B cell (primary cell): ENCODE data around the gene MAN2B1. TPM values are rescaled to one million over a fixed set of nuclear protein-coding genes. Genes with fewer than 3 reads are reported as not detected.
A peak's percentile ranks its signal among the peaks of the same experiment; 100 is the strongest.

Experiments used
- ATAC-seq: fragments of 200-7000 bp; cut with Tn5 transposase; one replicate; pipeline ENCODE4 v1.10.0; 2021; ENCODE audit warnings: low read depth, mild to moderate bottlenecking, moderate number of reproducible peaks, moderate library complexity
- CTCF ChIA-PET: fragments of 350-600 bp; sonication (Branson Sonifier 250); formaldehyde crosslinking; loops from one replicate; lab custom pipeline; 2021; ENCODE audit warnings: antibody characterized with exemption, inconsistent platforms; lab: Charles Lee
- POLR2A ChIA-PET: fragments of 350-600 bp; sonication (Branson Sonifier 250); formaldehyde crosslinking; loops from one replicate; lab custom pipeline; 2021; ENCODE audit warnings: antibody characterized with exemption; lab: Charles Lee
- DNase-seq: peaks from one replicate; pipeline ENCODE4 v3.0.0; 2013
- H2AFZ ChIP-seq: 2 replicates; pipeline ENCODE4 v1.6.1; 2012; ENCODE audit warnings: mild to moderate bottlenecking, low read depth, low read length; ENCODE audit not compliant: insufficient read depth, poor library complexity, severe bottlenecking
- H3K27ac ChIP-seq, 2 donors: 1 replicate in 1 of 2; 2 replicates in 1 of 2; pipeline ENCODE4 v1.5.1; 2012 to 2013; ENCODE audit warnings: low read length in 2 of 2, mild to moderate bottlenecking in 2 of 2, moderate library complexity in 1 of 2
- H3K27me3 ChIP-seq, 4 experiments: fragments of 200-600 bp in 1 of 4; sonication (generic) in 1 of 4; replicated peaks in 1 of 4; 1 replicate in 2 of 4; 2 replicates in 2 of 4; pipeline versions ENCODE4 v1.6.1 to v1.7.0; 2013 to 2016; ENCODE audit warnings: low read length in 3 of 4, mild to moderate bottlenecking in 2 of 4, mixed read lengths in 1 of 4, moderate library complexity in 1 of 4; ENCODE audit not compliant: insufficient read depth in 4 of 4, control insufficient read depth in 3 of 4; ENCODE audit errors: control extremely low read depth in 1 of 4
- H3K36me3 ChIP-seq, 2 experiments: replicated peaks in 1 of 2; 1 replicate in 1 of 2; 2 replicates in 1 of 2; pipeline versions ENCODE4 v1.6.1 to v1.7.1; 2013; ENCODE audit warnings: low read length in 1 of 2; ENCODE audit not compliant: insufficient read depth in 2 of 2, control insufficient read depth in 1 of 2; ENCODE audit errors: control extremely low read depth in 1 of 2, extremely low read depth in 1 of 2
- H3K4me1 ChIP-seq, 2 donors: fragments of 200-600 bp in 1 of 2; sonication (generic) in 1 of 2; 1 replicate in 1 of 2; 2 replicates in 1 of 2; pipeline versions ENCODE4 v1.5.1 to v1.6.1; 2013 to 2017; ENCODE audit warnings: low read length in 2 of 2; ENCODE audit not compliant: control insufficient read depth in 2 of 2, insufficient read depth in 2 of 2
- H3K4me2 ChIP-seq: replicated peaks from 2 replicates; pipeline ENCODE3; 2012; ENCODE audit warnings: mild to moderate bottlenecking, low read depth, low read length; ENCODE audit not compliant: poor library complexity, severe bottlenecking
- H3K4me3 ChIP-seq, 5 experiments: fragments of 200-600 bp in 1 of 5; sonication (generic) in 1 of 5; 1 replicate in 3 of 5; 2 replicates in 2 of 5; pipeline versions ENCODE4 v1.5.1 to v1.7.0; 2011 to 2016; ENCODE audit warnings: low read length in 4 of 5, mild to moderate bottlenecking in 4 of 5, low read depth in 2 of 5, control low read depth in 1 of 5, moderate library complexity in 1 of 5; ENCODE audit not compliant: insufficient read depth in 1 of 5; ENCODE audit errors: control extremely low read depth in 1 of 5, extremely low read depth in 1 of 5
- H3K79me2 ChIP-seq: fragments of 200-600 bp; sonication (generic); one replicate; pipeline ENCODE4 v1.6.0; 2016; ENCODE audit warnings: low read length; ENCODE audit not compliant: control insufficient read depth, insufficient read depth
- H3K9ac ChIP-seq: fragments of 200-600 bp; sonication (generic); 2 replicates; pipeline ENCODE4 v1.6.1; 2017; ENCODE audit warnings: mild to moderate bottlenecking, low read length, moderate library complexity
- H3K9me3 ChIP-seq, 3 donors: one replicate each; pipeline versions ENCODE4 v1.6.1 to v1.7.1; 2013; ENCODE audit warnings: low read length in 2 of 3; ENCODE audit not compliant: control insufficient read depth in 2 of 3, insufficient read depth in 1 of 3; ENCODE audit errors: control extremely low read depth in 1 of 3
- H4K20me1 ChIP-seq: 2 replicates; pipeline ENCODE4 v1.6.0; 2012; ENCODE audit warnings: mild to moderate bottlenecking, low read length; ENCODE audit not compliant: insufficient read depth, control insufficient read depth, poor library complexity, severe bottlenecking
- H3K27ac Mint-ChIP-seq: one replicate; pipeline ENCODE4 v1.8.0; 2021; ENCODE audit warnings: mixed read lengths
- H3K27me3 Mint-ChIP-seq: one replicate; pipeline ENCODE4 v1.8.0; 2021; ENCODE audit warnings: mixed read lengths
- H3K4me1 Mint-ChIP-seq: one replicate; pipeline ENCODE4 v1.8.0; 2021; ENCODE audit warnings: mixed read lengths
- H3K4me3 Mint-ChIP-seq: one replicate; pipeline ENCODE4 v1.8.0; 2021; ENCODE audit warnings: mixed read lengths
- H3K9me3 Mint-ChIP-seq: one replicate; pipeline ENCODE4 v1.8.0; 2022; ENCODE audit warnings: mixed read lengths; ENCODE audit not compliant: insufficient read depth
- CTCF ChIP-seq: fragments of 200-600 bp; IDR thresholded peaks from one replicate; pipeline ENCODE4 v1.8.0; 2022; ENCODE audit warnings: antibody characterized with exemption, mild to moderate bottlenecking
- EZH2 ChIP-seq: IDR thresholded peaks from 2 replicates; pipeline ENCODE4 v1.6.1; 2012; ENCODE audit warnings: borderline replicate concordance, low read depth, mild to moderate bottlenecking, moderate library complexity, low read length; ENCODE audit not compliant: insufficient read depth, poor library complexity, severe bottlenecking
- WGBS: methylation state at CpG from one replicate; pipeline ENCODE4 v1.1.5; 2013; ENCODE audit warnings: missing lambda C conversion rate; ENCODE audit not compliant: insufficient coverage; 5-methylcytosine and 5-hydroxymethylcytosine counted together
- intact Hi-C: fragments of 100-400 bp; cut with micrococcal nuclease; formaldehyde crosslinking; loops from one replicate; pipeline ENCODE4 v1.10.0; 2022
- polyA plus RNA-seq: library from polyadenylated mRNA; depleted of rRNA; stranded (reverse); fragments of >200 nt; gene quantifications from 2 replicates; pipeline ENCODE4 v1.2.3, GENCODE V29; 2012
- total RNA-seq, 2 donors: library from RNA; stranded (reverse); fragments of 120-200 nt in 1 of 2; gene quantifications; 1 replicate in 1 of 2; 2 replicates in 1 of 2; pipeline versions ENCODE4 v1.2.3 to v1.2.4, GENCODE V29; 2013 to 2022

MAN2B1 gene
- total and polyA plus RNA-seq, 2 donors (not counting 1 experiment from before 2014, with no cell fraction given), result 183 to 256 TPM

- Mint-ChIP-seq H3K4me1 (peaks cover 65% of the 10 kb centered on the region), H3K9me3 (no peaks in the 10 kb centered on the region), H3K27me3 (no peaks in the 10 kb centered on the region), H3K4me3 (peak overlapping the region; percentile 98), H3K27ac (peak overlapping the region; percentile 100)
- Histone ChIP-seq H3K27me3 (no peaks in the 10 kb centered on the region), H3K79me2 (peaks cover 71% of the 10 kb centered on the region), H3K27ac (peak overlapping the region; percentile 90 to 99), H4K20me1 (peaks cover 32% of the 10 kb centered on the region), H3K36me3 (peaks cover 1 to 27% of the 10 kb centered on the region in 2 experiments), H3K4me3 (peak overlapping the region; percentile 75 to 99 (median 95)), H3K4me2 (peak overlapping the region; percentile 86), H3K4me1 (peaks cover 34 to 55% of the 10 kb centered on the region in 2 donors), H3K9me3 (no peaks in the 10 kb centered on the region), H3K9ac (peak overlapping the region; percentile 97), H2AFZ (peak overlapping the region; percentile 97)
- ChIA-PET POLR2A (interaction anchor here (1.6 kb wide), 1 partner anchor 55 kb away, joined by 9 read pairs; no protein-coding TSS in a partner anchor), CTCF (interaction anchor here (0.6 to 5.7 kb wide), 9 partner anchors 9 to 174 kb away, joined by 3 to 82 read pairs (median 3); partner anchors contain the start of gene JUNB)
- intact Hi-C loops, result loop anchor here (1.0 to 5.0 kb wide), 4 partner anchors 12 to 227 kb away; partner anchors contain the start of genes DHPS, TNPO2, ZNF443 and ZNF564
- under 1% methylated on average over 24 of the region's 24 CpGs for WGBS
- ATAC-seq (no peak), DNase-seq (peak; percentile 76)
- no peak for TF ChIP-seq CTCF
- TF ChIP-seq EZH2, result no peak
Measured at GRCh38 chr19:12668932-12669269, 2.4 kb upstream of the MAN2B1 start.

- H3K27me3 ChIP-seq, result no peaks in the 10 kb centered on the region
- no peaks in the 10 kb centered on the region for H3K27me3 Mint-ChIP-seq
- no peaks in the 10 kb centered on the region for H3K9me3 Mint-ChIP-seq
- H3K4me3 ChIP-seq, result peak overlapping the region in 4 of 5 experiments; percentile 92 to 99 (median 96)
- H3K9ac ChIP-seq, result peak overlapping the region; percentile 97
- no peaks in the 10 kb centered on the region for H3K9me3 ChIP-seq
- DNase-seq (no peak), ATAC-seq (no peak)
- no peak for TF ChIP-seq EZH2
- TF ChIP-seq CTCF, result no peak
- peaks cover 0 to 31% of the 10 kb centered on the region in 2 experiments for H3K36me3 ChIP-seq
- H3K4me1 Mint-ChIP-seq, result peaks cover 68% of the 10 kb centered on the region
- peak overlapping the region; percentile 90 to 99 for H3K27ac ChIP-seq
- peak overlapping the region; percentile 100 for H3K27ac Mint-ChIP-seq
- peaks cover 76% of the 10 kb centered on the region for H3K79me2 ChIP-seq
- peak overlapping the region; percentile 86 for H3K4me2 ChIP-seq
- ChIA-PET CTCF (interaction anchor here (0.6 to 5.7 kb wide), 6 partner anchors 28 to 178 kb away, joined by 3 to 82 read pairs (median 4); partner anchors contain the start of gene JUNB), POLR2A (interaction anchor here (0.5 to 1.6 kb wide), 3 partner anchors 55 to 633 kb away, joined by 3 to 9 read pairs (median 3); partner anchors contain the start of gene ZNF433)
- WGBS, result 79% methylated on average over 3 of the region's 8 CpGs
- intact Hi-C loops, result loop anchor here (5.0 kb wide), 2 partner anchors 54 to 226 kb away; partner anchors contain the start of genes TNPO2 and ZNF443
- peaks cover 33% of the 10 kb centered on the region for H4K20me1 ChIP-seq
- peaks cover 37 to 60% of the 10 kb centered on the region in 2 donors for H3K4me1 ChIP-seq
- peak overlapping the region; percentile 98 for H3K4me3 Mint-ChIP-seq
- peak overlapping the region; percentile 97 for H2AFZ ChIP-seq
Measured at GRCh38 chr19:12668346-12668745, 1.8 kb upstream of the MAN2B1 start.
